A549 (cell line): ENCODE data around the gene SORCS2. TPM values are rescaled to one million over a fixed set of nuclear protein-coding genes. Genes with fewer than 3 reads are reported as not detected.

Experiments
- ATAC-seq, 2 experiments: fragments of 200-7000 bp in 1 of 2; fragments of >200 bp in 1 of 2; cut with Nextera tagmentation in 1 of 2; cut with Tn5 transposase in 1 of 2; 3 replicates each; pipeline versions ENCODE4 v1.8.0 to v1.9.1; 2018 to 2020; ENCODE audit warnings: mild to moderate bottlenecking in 1 of 2, moderate library complexity in 1 of 2
- CTCF ChIA-PET: fragments of 300-600 bp; sonication (Branson Sonifier 250); formaldehyde crosslinking; extraction: SDS; loops from one replicate; lab custom pipeline; 2021; ENCODE audit warnings: antibody characterized with exemption, inconsistent platforms; lab: Yijun Ruan, JAX
- POLR2A ChIA-PET: fragments of 350-600 bp; formaldehyde crosslinking; extraction: SDS; loops from one replicate; lab custom pipeline; 2021; ENCODE audit warnings: antibody characterized with exemption, inconsistent platforms; lab: Yijun Ruan, JAX
- DNase-seq, 2 experiments: peaks; one replicate each; pipeline versions ENCODE4 v3.0.0 to v3.0.0-alpha.2; 2011 to 2016; ENCODE audit warnings: low read depth in 1 of 2, low spot score in 1 of 2
- FAIRE-seq: peaks from 2 replicates; lab custom pipeline; 2011; peaks lifted over from hg19 to GRCh38; lab: Jason Lieb, UNC
- H3K27ac ChIP-seq, 2 experiments: fragments of >200 bp; sonication (Bioruptor Twin); formaldehyde crosslinking; 3 replicates each; pipeline ENCODE4 v1.5.1; 2016 to 2017
- H3K4me1 ChIP-seq: fragments of >200 bp; sonication (Bioruptor Twin); formaldehyde crosslinking; 3 replicates; pipeline ENCODE4 v1.6.1; 2016
- H3K4me2 ChIP-seq: fragments of >200 bp; sonication (Bioruptor Twin); formaldehyde crosslinking; 3 replicates; pipeline ENCODE4 v1.6.1; 2016
- H3K4me3 ChIP-seq: fragments of >200 bp; sonication (Bioruptor Twin); formaldehyde crosslinking; 3 replicates; pipeline ENCODE4 v1.5.1; 2016
- H3K9me3 ChIP-seq: fragments of >200 bp; sonication (Bioruptor Twin); formaldehyde crosslinking; 3 replicates; pipeline ENCODE4 v1.6.1; 2016
- BHLHE40 ChIP-seq: IDR thresholded peaks from 2 replicates; pipeline ENCODE4 v1.6.1; 2012; ENCODE audit warnings: low read depth, low read length, inconsistent platforms
- CHD4 ChIP-seq: fragments of 200-600 bp; sonication (generic); IDR thresholded peaks from 2 replicates; pipeline ENCODE4 v1.6.1; 2016; ENCODE audit warnings: antibody characterized with exemption, mild to moderate bottlenecking, borderline replicate concordance
- CTCF ChIP-seq: fragments of >200 bp; sonication (Bioruptor Twin); formaldehyde crosslinking; IDR thresholded peaks from 3 replicates; pipeline ENCODE4 v1.5.1; 2016
- EHF ChIP-seq: fragments of 250-450 bp; sonication (Bioruptor Pico); IDR thresholded peaks from 2 replicates; pipeline ENCODE4 v1.5.0; 2020; ENCODE audit warnings: mild to moderate bottlenecking
- EHMT2 ChIP-seq: fragments of 200-600 bp; sonication (generic); IDR thresholded peaks from 2 replicates; pipeline ENCODE4 v1.6.1; 2016; ENCODE audit warnings: antibody characterized with exemption, low read depth, mild to moderate bottlenecking, moderate library complexity
- FOSL2 ChIP-seq, 2 experiments: fragments of 450-650 bp in 1 of 2; fragments of >200 bp in 1 of 2; sonication (Bioruptor Twin) in 1 of 2; formaldehyde crosslinking; IDR thresholded peaks; 2 replicates each; pipeline versions ENCODE4 v1.5.0 to v1.6.1; 2016 to 2020; ENCODE audit warnings: mild to moderate bottlenecking in 1 of 2, moderate library complexity in 1 of 2
- HMGXB4 ChIP-seq: fragments of 250-450 bp; sonication (Bioruptor Pico); IDR thresholded peaks from 2 replicates; pipeline ENCODE4 v1.5.0; 2021; ENCODE audit warnings: mild to moderate bottlenecking, moderate library complexity, borderline replicate concordance
- HOXA7 ChIP-seq: fragments of 250-450 bp; sonication (Bioruptor Pico); IDR thresholded peaks from 2 replicates; pipeline ENCODE4 v1.5.0; 2020; ENCODE audit warnings: mild to moderate bottlenecking, moderate library complexity
- JUN ChIP-seq, 2 experiments: fragments of >200 bp; sonication (Bioruptor Twin); formaldehyde crosslinking; IDR thresholded peaks; 2 replicates in 1 of 2; 3 replicates in 1 of 2; pipeline ENCODE4 v1.6.1; 2016 to 2017
- JUNB ChIP-seq: fragments of >200 bp; sonication (Bioruptor Twin); formaldehyde crosslinking; IDR thresholded peaks from 2 replicates; pipeline ENCODE4 v1.6.1; 2016
- MAFK ChIP-seq: fragments of 450-650 bp; IDR thresholded peaks from 2 replicates; pipeline ENCODE4 v1.6.1; 2014; ENCODE audit not compliant: partially characterized antibody
- NR3C1 ChIP-seq: fragments of >200 bp; sonication (Bioruptor Twin); formaldehyde crosslinking; IDR thresholded peaks from 3 replicates; pipeline ENCODE4 v1.6.1; 2017
- POLR2A ChIP-seq: IDR thresholded peaks from 2 replicates; pipeline ENCODE4 v1.6.1; 2012; ENCODE audit warnings: mild to moderate bottlenecking, low read length
- RARB ChIP-seq: fragments of 250-450 bp; sonication (Bioruptor Pico); IDR thresholded peaks from 2 replicates; pipeline ENCODE4 v1.8.0; 2021; ENCODE audit warnings: mild to moderate bottlenecking, moderate library complexity
- REST ChIP-seq: fragments of 200-600 bp; sonication (generic); IDR thresholded peaks from 2 replicates; pipeline ENCODE4 v1.6.1; 2016; ENCODE audit warnings: antibody characterized with exemption, mild to moderate bottlenecking, moderate library complexity
- RNF2 ChIP-seq: fragments of 200-600 bp; sonication (generic); IDR thresholded peaks from 2 replicates; pipeline ENCODE4 v1.6.1; 2016; ENCODE audit warnings: low read depth, mild to moderate bottlenecking, antibody characterized with exemption, moderate library complexity, borderline replicate concordance
- SMC3 ChIP-seq: fragments of >200 bp; sonication (Bioruptor Twin); formaldehyde crosslinking; IDR thresholded peaks from 3 replicates; pipeline ENCODE4 v1.6.1; 2018; ENCODE audit warnings: inconsistent platforms
- TFCP2L1 ChIP-seq: fragments of 250-450 bp; sonication (Bioruptor Pico); IDR thresholded peaks from 2 replicates; pipeline ENCODE4 v1.5.0; 2021; ENCODE audit warnings: mild to moderate bottlenecking
- USF2 ChIP-seq: fragments of 450-650 bp; IDR thresholded peaks from 2 replicates; pipeline ENCODE4 v1.6.1; 2014; ENCODE audit warnings: antibody characterized with exemption
- ZC3H11A ChIP-seq: fragments of 450-650 bp; IDR thresholded peaks from 2 replicates; pipeline ENCODE4 v1.6.1; 2014; ENCODE audit warnings: antibody characterized with exemption, mild to moderate bottlenecking
- WGBS: methylation state at CpG from one replicate; pipeline ENCODE4 v1.1.6; 2017; ENCODE audit errors: missing lambda C conversion rate; 5-methylcytosine and 5-hydroxymethylcytosine counted together
- polyA plus RNA-seq, 4 experiments: library from polyadenylated mRNA; depleted of rRNA in 3 of 4; stranded (reverse); fragments of >200 nt; fragmentation: RNase III in 1 of 4; extraction: RNeasy Plus Mini Kit Qiagen cat#74134 plus additional on column Dnase treatment in 1 of 4; gene quantifications; 2 replicates in 3 of 4; 3 replicates in 1 of 4; pipeline ENCODE4 v1.2.3, GENCODE V29; 2011 to 2017

Gene SORCS2
- polyA plus RNA-seq, 2 of the 4 experiments (the other 2 are of a cell fraction): 1.4 to 4.6 TPM

GRCh38 chr4:7394681-7395451, 202.5 kb downstream of the SORCS2 start:
- no peaks in the 10 kb centered on the region for H3K9me3 ChIP-seq
- CTCF ChIA-PET: interaction anchor here (1.2 kb wide), 1 partner anchor 12 kb away, joined by 3 read pairs; no protein-coding TSS in a partner anchor

More at GRCh38 chr4:7394681-7395451, 202.5 kb downstream of the SORCS2 start:
- no peak overlapping the region for H3K4me3 ChIP-seq
- H3K4me1 ChIP-seq: peaks cover 10% of the 10 kb centered on the region
- H3K4me2 ChIP-seq: no peak overlapping the region
- POLR2A ChIA-PET: no interaction called here
- H3K27ac ChIP-seq: 0 out of 6 replicates have a peak overlapping the region, but pooled peaks of 1 of the 2 experiments have one; percentile 31
- ATAC-seq: peak; percentile 31 to 66; a peak in 3 of 6 replicates
- 61% methylated on average over 17 of the region's 21 CpGs for WGBS
- peak in 1 of 2 experiments; percentile 33 for DNase-seq
- TF ChIP-seq REST (no peak), SMC3 (no peak), FOSL2 (IDR thresholded peaks at IDR 0.05) (no peak), FOSL2 (CRISPR knock-in tag; IDR thresholded peaks at IDR 0.05) (no peak), HOXA7 (CRISPR knock-in tag) (no peak), JUNB (no peak), NR3C1 (no peak), HMGXB4 (CRISPR knock-in tag) (no peak), MAFK (no peak), USF2 (no peak), ZC3H11A (no peak), EHMT2 (no peak), BHLHE40 (no peak), POLR2A (no peak), RNF2 (no peak), CTCF (no peak), TFCP2L1 (CRISPR knock-in tag) (no peak), JUN (IDR thresholded peaks at IDR 0.05) (no peak), RARB (no peak), EHF (CRISPR knock-in tag) (no peak), CHD4 (no peak)
- no peak for FAIRE-seq
